CD4-positive, alpha-beta T cell treated with Interleukin-1 beta for 1 hour (primary cell): ENCODE measurements around the gene MYBPC1.
"Not testable (repeated sequence)": the region's sequence is repeated elsewhere in the genome, so short reads cannot be mapped to it uniquely, and the experiment has no call there.

ENCODE experiments used
- DNase-seq, 2 donors: peaks; one replicate each; pipeline ENCODE4 v3.0.0-alpha.2; 2020 to 2022

Gene MYBPC1

GRCh38 chr12:101654442-101654841 is 59.7 kb downstream of the MYBPC1 start:
- DNase-seq: no peak

DNA sequence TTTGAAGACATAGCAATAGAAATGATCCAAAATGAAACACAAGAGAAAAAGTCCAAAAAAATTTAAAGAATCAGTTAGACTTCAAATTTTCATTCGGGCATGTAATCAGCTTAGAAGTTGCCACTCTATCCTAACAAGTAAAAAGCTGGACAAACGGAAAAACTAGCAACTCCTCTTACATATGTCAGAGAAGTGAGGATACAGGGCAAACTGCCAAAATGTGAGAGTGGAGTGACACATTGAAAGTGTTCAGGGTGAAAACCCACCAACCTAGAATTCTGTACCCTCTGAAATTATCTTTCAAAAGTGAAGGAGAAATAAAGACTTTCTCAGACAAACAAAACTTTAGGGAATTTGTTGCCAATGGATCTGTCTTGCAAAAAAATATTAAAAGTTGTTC is 60.6 kb downstream of the MYBPC1 start:
- DNase-seq: no peak

DNA sequence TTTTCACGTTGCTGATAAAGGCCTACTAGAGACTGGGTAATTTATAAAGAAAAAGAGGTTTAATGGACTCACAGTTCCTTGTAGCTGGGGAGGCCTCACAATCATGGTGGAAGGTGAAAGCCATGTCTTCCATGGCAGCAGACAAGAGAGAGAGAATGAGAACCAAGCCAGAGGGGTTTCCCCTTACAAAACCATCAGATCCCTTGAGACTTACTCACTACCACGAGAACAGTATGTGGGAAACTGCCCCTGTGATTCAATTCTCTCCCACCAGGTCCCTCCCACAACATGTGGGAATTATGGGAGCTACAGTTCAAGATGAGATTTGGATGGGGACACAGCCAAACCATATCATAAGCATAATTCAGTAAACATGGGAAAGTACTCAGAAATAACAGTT is 65.9 kb downstream of the MYBPC1 start:
- DNase-seq: not testable (repeated sequence)

DNA sequence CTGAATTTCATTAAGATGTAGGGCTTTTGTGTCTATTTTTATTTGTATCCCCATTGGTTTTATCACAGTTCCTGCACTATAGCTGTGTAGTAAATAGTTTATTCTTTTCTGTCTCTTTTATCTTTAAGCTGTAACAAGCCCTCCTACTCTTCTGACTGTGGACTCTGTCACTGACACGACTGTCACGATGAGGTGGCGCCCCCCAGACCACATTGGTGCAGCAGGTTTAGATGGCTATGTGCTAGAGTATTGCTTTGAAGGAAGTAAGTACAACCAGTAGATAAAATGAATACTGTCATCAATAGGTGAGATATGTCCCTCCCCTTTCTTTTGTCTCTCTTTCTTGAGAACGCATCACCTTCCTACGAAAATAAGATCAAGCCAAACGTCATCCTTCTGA is 68.5 kb downstream of the MYBPC1 start:
- DNase-seq: no peak

DNA sequence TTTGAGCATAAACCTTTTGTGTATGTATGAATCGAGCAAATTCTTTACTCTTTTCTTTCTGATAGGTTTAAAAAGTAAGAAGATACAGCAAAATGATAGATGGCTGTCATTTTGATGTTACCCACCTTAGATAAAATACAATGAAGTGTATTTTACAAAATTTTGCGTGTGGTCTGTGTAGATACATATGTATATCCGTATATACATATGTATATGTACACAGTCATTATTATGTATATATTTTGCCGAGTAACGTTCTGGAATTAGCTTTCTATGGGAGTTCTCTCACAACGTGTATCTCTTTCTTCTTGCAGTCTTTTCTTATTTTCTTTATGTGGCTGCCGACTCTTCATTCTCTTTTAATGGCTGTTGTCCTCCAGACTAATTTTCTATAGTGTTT is 70.2 kb downstream of the MYBPC1 start:
- no peak for DNase-seq

GRCh38 chr12:101666052-101666728 is 71.4 kb downstream of the MYBPC1 start:
- no peak for DNase-seq

- no peak for DNase-seq
These were observed 72.8 kb downstream of the MYBPC1 start for GRCh38 chr12:101667591-101667990.

- peak; percentile 59 to 63 for DNase-seq
These were observed 75.4 kb downstream of the MYBPC1 start for GRCh38 chr12:101670007-101670671.

DNA sequence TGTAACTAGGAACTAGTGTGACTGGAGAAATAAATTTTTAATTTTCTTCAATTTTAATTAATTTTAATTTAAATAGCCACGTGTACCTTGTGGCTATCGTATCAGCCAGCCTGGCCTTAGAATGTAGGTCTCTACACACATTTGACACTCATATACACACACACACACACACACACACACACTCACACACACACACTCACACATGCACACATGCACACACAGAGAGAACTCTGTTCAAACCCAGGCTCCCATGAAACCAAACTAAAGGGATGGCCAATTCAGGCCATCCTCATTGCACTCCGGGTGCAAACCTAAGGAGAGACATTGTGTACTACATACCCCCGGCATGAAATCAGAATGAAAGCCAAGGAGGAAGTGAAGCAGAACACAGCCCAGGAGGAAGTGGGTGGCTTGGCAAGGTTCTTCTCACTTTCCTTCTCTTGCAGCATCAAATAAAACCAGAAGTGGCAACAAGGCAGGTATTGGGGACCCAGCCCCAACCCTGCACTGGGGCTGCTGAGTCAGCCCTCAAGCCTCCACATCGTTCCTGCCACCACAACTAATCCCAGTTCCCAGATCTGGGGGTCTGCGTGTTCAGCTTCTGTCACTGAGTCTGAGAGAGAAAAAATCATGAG is 76.5 kb downstream of the MYBPC1 start:
- peak; percentile 41 to 48 for DNase-seq

GRCh38 chr12:101671833-101672232 is 77.1 kb downstream of the MYBPC1 start:
- DNase-seq: no peak

DNA sequence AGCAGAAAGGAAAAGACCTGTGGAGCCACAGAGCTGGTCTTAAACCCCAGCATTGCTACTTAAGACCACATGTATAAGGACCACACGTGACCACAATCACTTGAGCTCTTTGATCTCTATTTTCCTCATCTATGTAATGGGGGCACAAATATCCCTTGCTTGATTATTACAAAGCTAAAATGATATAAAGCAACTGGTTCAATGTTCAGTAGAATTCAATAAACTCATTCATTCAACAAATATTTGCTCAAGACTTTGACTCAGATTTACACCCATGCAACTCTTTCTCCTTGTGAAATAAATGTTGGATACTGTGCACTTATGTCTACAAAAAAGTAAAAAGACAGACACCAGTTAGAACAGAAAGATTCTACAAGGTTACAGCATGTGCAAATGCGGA is 80.8 kb downstream of the MYBPC1 start:
- no peak for DNase-seq

- not testable (repeated sequence) for DNase-seq
These were observed 81.7 kb downstream of the MYBPC1 start for GRCh38 chr12:101676497-101676896.

- no peak for DNase-seq
These were observed 83.3 kb downstream of the MYBPC1 start for GRCh38 chr12:101678081-101678480.

DNA sequence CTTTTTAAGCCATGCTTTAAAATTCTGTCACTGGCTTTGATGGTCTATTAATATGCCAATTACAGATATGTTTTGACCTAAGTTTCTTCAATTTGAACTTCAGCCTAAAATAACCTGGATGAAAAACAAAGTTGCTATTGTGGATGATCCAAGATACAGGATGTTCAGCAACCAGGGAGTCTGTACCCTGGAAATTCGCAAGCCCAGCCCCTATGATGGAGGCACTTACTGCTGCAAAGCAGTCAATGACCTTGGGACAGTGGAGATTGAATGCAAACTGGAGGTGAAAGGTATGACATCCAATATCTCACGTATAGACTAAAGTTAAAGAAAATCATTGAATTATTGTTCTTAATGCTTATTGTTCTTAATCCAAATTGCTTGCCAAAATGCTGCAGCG is 85.5 kb downstream of the MYBPC1 start:
- DNase-seq: no peak

DNA sequence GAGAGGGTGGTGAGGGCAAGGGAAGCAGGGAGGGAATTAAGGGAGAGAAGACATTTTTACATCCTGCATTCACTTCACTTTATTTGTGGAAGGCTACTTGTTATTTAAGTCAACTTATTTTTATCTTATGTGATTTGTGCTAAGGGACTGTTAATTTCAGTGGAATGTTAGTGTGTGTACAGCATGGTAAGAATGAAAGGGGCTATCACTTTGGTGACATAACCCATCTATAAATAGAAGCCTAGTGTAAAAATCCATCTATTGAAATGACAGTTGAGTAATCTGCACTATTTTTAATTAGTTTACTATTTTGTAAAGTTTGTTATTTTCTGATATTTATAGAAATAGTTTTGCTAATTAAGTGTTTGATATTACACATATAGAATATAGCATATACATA is 85.9 kb downstream of the MYBPC1 start:
- DNase-seq: no peak

DNA sequence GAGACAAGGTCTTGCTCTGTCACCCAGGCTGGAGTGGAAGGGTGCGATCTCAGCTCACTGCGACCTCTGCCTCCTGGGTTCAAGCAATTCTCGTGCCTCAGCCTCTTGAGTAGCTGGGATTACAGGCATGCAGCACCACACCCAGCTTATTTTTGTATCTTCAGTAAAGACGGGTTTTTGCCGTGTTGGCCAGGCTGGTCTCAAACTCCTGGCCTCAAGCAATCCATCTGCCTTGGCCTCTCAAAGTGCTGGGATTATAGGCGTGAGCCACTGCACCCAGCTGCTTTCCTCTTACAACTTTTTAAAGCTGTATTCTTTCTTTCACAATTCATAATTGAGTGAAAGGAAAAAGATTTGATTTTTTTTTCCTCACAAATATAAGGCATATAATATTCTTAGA is 86.9 kb downstream of the MYBPC1 start:
- DNase-seq: not testable (repeated sequence)

GRCh38 chr12:101685092-101685491 is 90.3 kb downstream of the MYBPC1 start:
- no peak for DNase-seq

DNA sequence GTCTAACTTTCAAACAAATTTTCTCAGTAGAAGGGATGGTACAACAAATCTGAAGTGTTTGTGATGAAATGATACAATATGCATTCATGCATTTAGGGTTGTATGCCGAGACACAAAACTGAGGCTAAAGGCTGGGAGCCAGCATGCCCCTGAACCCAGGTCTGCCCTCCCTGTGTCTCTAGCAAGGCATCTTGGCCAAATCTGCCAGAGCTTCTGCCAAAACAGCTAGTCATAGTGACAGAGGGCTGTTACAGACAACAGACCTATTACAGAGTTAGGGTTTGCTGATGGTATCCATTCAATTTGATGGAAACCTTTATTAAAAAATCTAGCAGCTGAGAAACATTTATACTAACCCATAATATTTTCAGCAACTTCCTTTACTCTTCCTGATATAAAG is 91.4 kb downstream of the MYBPC1 start:
- no peak for DNase-seq

- no peak for DNase-seq
These were observed 95.8 kb downstream of the MYBPC1 start for GRCh38 chr12:101690544-101691098.

GRCh38 chr12:101691503-101692096 is 96.8 kb downstream of the MYBPC1 start:
- DNase-seq: no peak

DNA sequence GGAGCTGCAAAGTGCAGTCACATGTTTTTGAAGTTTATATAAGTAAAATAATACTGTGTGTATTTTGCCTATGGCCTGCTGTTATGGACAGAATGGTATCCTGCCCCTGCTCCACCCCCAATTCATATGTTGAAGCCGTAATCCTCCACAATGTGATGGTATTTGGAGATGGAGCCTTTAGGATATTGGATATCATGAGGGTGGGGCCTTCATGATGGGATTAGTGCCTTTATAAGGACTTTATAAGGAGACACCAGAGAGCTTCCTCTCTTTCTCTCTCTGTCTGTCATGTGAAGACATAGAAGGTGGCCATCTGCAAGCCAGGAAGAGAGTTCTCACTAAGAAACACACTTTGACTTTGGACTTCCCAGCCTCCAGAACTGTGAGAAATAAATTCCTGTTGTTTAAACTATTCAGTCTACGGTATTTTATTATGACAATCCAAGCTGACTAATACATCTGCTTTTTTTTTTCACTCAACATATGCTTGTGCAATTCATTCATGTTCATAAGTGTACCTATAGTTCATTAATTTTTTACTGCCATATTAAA is 99.6 kb downstream of the MYBPC1 start:
- DNase-seq: no peak

DNA sequence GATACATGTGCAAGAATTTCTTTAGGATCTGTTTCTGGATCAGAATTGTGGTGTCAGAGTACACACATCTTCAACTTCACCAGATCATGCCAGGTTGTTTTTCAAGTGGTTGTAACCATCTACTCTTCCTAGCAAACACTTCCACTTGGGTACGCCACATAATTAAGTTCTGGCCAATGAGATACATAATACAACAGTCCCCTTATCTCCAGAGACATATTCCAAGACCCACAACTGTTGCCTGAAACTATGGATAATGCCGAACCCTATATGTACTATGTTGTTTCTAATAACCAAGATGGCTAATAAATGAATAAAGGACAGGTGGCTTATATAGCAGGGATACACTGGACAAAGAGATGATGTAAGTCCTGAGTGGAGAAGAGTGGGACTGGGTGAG is 100.2 kb downstream of the MYBPC1 start:
- no peak for DNase-seq

- DNase-seq: no peak
These were observed 100.9 kb downstream of the MYBPC1 start for GRCh38 chr12:101695706-101696105.
